Transverse colon (tissue), 4 donors: Measurements from ENCODE around the gene PDZD2.

Source experiments
- CTCF ChIP-seq, 5 experiments: fragments of 200-600 bp in 3 of 5; fragments of 450-650 bp in 2 of 5; sonication (generic) in 3 of 5; IDR thresholded peaks; 1 replicate in 2 of 5; 2 replicates in 3 of 5; pipeline ENCODE4 v1.5.1; 2016 to 2017; ENCODE audit warnings: antibody characterized with exemption in 5 of 5, inconsistent platforms in 3 of 5, mild to moderate bottlenecking in 2 of 5, moderate library complexity in 1 of 5
- EP300 ChIP-seq: sonication (generic); formaldehyde crosslinking; IDR thresholded peaks from one replicate; pipeline ENCODE4 v1.6.1; 2017; ENCODE audit warnings: antibody characterized with exemption, low read depth
- POLR2AphosphoS5 ChIP-seq, 3 donors: sonication (generic); formaldehyde crosslinking; IDR thresholded peaks; one replicate each; pipeline ENCODE4 v1.6.1; 2016; ENCODE audit warnings: antibody characterized with exemption in 3 of 3

GRCh38 chr5:31640573-31640972 lies 1.6 kb downstream of the PDZD2 start:
- TF ChIP-seq POLR2AphosphoS5 (IDR thresholded peaks at IDR 0.05) (no peak), CTCF (IDR thresholded peaks at IDR 0.05) (no peak), EP300 (no peak)
